ENCODE measurements around the gene CTDSPL.

The CTDSPL gene

GRCh38 chr3:37992271-37993066, 130.8 kb downstream of the CTDSPL start:
- DNase-seq: no peak

GRCh38 chr3:37993067-37993455, 131.4 kb downstream of the CTDSPL start:
- DNase-seq: no peak

GRCh38 chr3:37993460-37993819, 131.8 kb downstream of the CTDSPL start:
- DNase-seq: no peak

- DNase-seq: peak; percentile 58 to 65
Measured at GRCh38 chr3:37993820-37994638, 132.3 kb downstream of the CTDSPL start.

GRCh38 chr3:37994639-37994972, 132.9 kb downstream of the CTDSPL start:
- DNase-seq: no peak

- DNase-seq: no peak
Measured at GRCh38 chr3:37995652-37996641, 134.3 kb downstream of the CTDSPL start.

GRCh38 chr3:37996785-37997301, 135.2 kb downstream of the CTDSPL start:
- peak; percentile 76 to 77 for DNase-seq

- DNase-seq: no peak
Measured at GRCh38 chr3:37997342-37997741, 135.7 kb downstream of the CTDSPL start.

GRCh38 chr3:37997791-37998370, 136.2 kb downstream of the CTDSPL start:
- no peak for DNase-seq

- DNase-seq: no peak
Measured at GRCh38 chr3:37999836-38000235, 138.2 kb downstream of the CTDSPL start.

- DNase-seq: no peak
Measured at GRCh38 chr3:38000242-38000916, 138.7 kb downstream of the CTDSPL start.

- DNase-seq: no peak
Measured at GRCh38 chr3:38000965-38001455, 139.3 kb downstream of the CTDSPL start.

GRCh38 chr3:38001456-38002081, 139.9 kb downstream of the CTDSPL start:
- no peak for DNase-seq

GRCh38 chr3:38002291-38002876, 140.7 kb downstream of the CTDSPL start:
- no peak for DNase-seq

GRCh38 chr3:38002940-38003339, 141.3 kb downstream of the CTDSPL start:
- DNase-seq: no peak

GRCh38 chr3:38003371-38003816, 141.7 kb downstream of the CTDSPL start:
- peak; percentile 46 to 52 for DNase-seq

GRCh38 chr3:38003817-38004414, 142.2 kb downstream of the CTDSPL start:
- no peak for DNase-seq

GRCh38 chr3:38004415-38005075, 142.9 kb downstream of the CTDSPL start:
- DNase-seq: peak; percentile 44 to 58
